Measurements from ENCODE around the gene CXCL11. TPM values are rescaled to one million over a fixed set of nuclear protein-coding genes. Genes with fewer than 3 reads are reported as not detected.
A peak's percentile ranks its signal among the peaks of the same experiment; 100 is the strongest.

The CXCL11 gene
- total and polyA plus RNA-seq, 8 donors, result 0.08 to 1.9 (median 0.23) TPM; not detected in 1

DNA sequence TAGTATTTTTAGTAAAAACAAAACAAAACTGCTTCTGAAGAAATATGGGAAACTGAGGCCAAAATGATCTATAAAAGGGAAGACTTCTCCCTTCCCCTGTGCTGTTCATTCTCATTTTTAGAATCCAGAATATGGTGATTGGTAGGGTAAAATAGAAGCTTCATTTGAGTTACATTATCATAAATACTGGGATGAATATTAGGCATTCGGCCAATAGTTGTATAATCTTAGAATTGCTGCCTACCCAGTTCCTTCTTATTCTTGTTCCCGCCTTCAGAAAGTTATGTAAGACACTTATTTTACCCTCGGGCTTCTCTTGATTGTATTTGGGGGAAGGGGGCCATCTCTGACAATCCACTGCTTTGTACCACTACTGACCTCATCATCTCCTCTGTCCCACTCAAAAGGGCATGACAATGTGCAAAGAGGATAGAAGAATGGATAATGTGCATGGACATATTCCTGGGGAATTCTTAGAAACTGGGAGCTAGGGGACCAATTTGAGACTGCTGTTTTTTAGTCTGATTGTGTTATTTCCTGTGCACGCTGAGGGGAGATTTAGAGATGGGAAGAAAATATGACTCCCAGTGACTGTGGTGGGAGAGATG is 39.2 kb upstream of the CXCL11 start:
- intact Hi-C loops (cut with DNase I), result no loop called here
- Histone ChIP-seq H3K27ac (no peak overlapping the region), H3K9me3 (no peaks in the 10 kb centered on the region), H3K4me3 (no peak overlapping the region), H3K36me3 (no peaks in the 10 kb centered on the region), H3K27me3 (no peaks in the 10 kb centered on the region), H3K4me1 (no peaks in the 10 kb centered on the region)
- DNase-seq (no peak), ATAC-seq (no peak)
- TF ChIP-seq, protein P1, sequence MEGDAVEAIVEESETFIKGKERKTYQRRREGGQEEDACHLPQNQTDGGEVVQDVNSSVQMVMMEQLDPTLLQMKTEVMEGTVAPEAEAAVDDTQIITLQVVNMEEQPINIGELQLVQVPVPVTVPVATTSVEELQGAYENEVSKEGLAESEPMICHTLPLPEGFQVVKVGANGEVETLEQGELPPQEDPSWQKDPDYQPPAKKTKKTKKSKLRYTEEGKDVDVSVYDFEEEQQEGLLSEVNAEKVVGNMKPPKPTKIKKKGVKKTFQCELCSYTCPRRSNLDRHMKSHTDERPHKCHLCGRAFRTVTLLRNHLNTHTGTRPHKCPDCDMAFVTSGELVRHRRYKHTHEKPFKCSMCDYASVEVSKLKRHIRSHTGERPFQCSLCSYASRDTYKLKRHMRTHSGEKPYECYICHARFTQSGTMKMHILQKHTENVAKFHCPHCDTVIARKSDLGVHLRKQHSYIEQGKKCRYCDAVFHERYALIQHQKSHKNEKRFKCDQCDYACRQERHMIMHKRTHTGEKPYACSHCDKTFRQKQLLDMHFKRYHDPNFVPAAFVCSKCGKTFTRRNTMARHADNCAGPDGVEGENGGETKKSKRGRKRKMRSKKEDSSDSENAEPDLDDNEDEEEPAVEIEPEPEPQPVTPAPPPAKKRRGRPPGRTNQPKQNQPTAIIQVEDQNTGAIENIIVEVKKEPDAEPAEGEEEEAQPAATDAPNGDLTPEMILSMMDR (IDR thresholded peaks at IDR 0.05), result no peak

DNA sequence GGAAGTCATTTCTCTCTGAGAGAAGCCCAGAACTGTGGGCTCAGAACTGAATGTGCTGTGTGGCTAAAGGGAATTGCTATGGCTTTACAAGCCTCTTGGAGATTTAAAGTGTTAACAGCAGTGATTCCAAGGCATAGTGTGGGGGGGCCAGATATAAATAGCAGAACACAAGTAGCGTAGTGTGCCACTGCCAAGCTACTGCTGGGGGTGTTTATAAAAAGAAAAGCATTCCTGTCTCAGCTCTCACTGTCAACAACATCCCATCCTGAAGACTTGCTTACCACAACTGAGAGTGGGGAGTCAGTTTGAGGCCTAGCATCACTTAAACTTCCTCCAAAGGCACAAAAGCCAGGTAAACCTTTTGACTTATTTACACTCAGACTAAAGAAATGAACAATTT is 38.6 kb upstream of the CXCL11 start, which contains the start of gene ART3:
TSS of gene ART3 (plus strand) at position 242 of the 400 bp plus-strand sequence. CDS start 1,181 bp downstream, outside the sequence.
- no peak within 1 kb of the TSS for H3K27ac ChIP-seq
- DNase-seq, result no peak
- no peak for ATAC-seq
- TF ChIP-seq, protein P1 (IDR thresholded peaks at IDR 0.05), result no peak
- no peaks in the 10 kb centered on the region for H3K36me3 ChIP-seq
- intact Hi-C loops (cut with DNase I), result no loop called here
- no peaks in the 10 kb centered on the region for H3K27me3 ChIP-seq
- H3K9me3 ChIP-seq, result no peaks in the 10 kb centered on the region
- H3K4me3 ChIP-seq, result no peak within 1 kb of the TSS
- H3K4me1 ChIP-seq, result no peaks in the 10 kb centered on the region

DNA sequence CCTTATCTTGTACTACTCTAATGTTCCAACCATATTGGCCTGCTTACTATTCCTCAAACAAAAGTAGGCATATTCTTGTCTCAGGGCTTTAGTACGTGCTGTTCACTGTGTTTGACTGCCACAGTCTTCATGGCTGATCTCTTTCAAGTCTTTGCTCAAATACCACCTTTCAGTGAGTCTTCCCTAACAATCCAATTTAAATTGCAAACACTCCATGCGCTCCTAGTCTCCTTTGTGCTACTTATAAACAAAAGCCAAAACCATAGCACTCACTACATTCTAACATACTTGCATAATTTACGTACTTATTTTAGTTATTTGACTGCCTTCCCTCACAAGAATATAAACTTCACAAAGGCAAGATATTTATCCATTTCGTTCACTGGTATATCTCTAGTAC is 36.9 kb upstream of the CXCL11 start:
- Histone ChIP-seq H3K4me3 (no peak overlapping the region), H3K9me3 (no peaks in the 10 kb centered on the region), H3K36me3 (no peaks in the 10 kb centered on the region), H3K27me3 (no peaks in the 10 kb centered on the region), H3K27ac (no peak overlapping the region), H3K4me1 (no peaks in the 10 kb centered on the region)
- TF ChIP-seq, protein P1 (IDR thresholded peaks at IDR 0.05), result no peak
- intact Hi-C loops (cut with DNase I), result no loop called here
- DNase-seq, result no peak
- ATAC-seq, result no peak

DNA sequence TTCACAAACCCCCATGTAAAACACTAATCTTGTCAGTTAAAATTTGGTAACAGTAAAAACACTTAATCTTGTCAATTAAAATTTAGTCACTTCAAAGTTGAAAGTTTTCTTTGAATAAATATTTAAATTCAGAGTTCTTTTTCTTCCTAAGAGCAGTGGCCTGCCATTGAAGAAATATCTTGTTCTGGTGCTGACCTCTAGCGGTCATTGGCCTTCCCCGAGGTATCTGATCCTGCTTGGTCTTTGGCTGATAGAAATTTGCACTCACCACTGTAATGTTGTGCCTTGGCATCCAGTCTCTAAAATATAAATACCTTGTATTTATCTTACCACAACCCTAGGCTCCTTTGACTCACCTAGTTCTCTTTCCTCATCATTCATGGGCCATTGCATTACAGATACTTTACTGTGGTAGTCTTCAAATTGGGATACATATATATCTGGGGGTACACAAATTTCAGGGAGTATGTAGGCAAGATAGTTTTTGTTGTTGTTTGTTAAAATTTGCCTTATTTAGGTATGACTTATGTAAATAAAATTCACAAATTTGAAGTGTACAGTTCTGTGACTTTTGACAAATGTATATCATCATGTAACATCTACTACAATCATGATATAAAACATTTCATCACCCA is 31.9 kb upstream of the CXCL11 start:
- no peaks in the 10 kb centered on the region for H3K9me3 ChIP-seq
- ATAC-seq (peak; percentile 96), DNase-seq (peak in 3 of 4 donors; percentile 50 to 80 (median 51))
- intact Hi-C loops (cut with DNase I), result loop anchor here in 1 of 2 donors (5.0 kb wide), 1 partner anchor 75 kb away; the partner anchor contains the start of gene SDAD1
- H3K27me3 ChIP-seq, result no peaks in the 10 kb centered on the region
- no peak overlapping the region for H3K27ac ChIP-seq
- TF ChIP-seq, protein P1 (IDR thresholded peaks at IDR 0.05), result peak; percentile 80 to 81
- no peaks in the 10 kb centered on the region for H3K4me1 ChIP-seq
- no peak overlapping the region for H3K4me3 ChIP-seq
- H3K36me3 ChIP-seq, result no peaks in the 10 kb centered on the region

DNA sequence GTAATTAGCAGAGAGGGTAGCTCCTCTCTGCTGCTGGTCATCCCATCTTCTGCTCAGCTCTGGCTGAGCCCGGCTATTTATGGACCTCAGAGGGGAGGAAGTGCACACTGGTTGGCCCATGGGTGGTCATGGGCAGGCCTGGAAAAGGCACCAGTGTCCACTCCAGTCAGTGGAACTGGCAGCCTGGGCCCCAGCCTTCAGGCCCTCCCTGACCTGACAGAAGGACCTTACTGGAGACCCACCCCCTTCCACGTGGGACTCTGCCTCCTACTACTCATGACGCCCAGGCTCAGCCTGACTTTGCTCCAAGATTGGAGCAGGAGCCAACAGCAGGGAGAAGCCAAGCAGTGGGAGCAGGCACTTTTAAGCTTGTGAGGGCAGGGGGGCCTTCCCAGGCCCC is 30.7 kb upstream of the CXCL11 start:
- Histone ChIP-seq H3K27me3 (no peaks in the 10 kb centered on the region), H3K36me3 (no peaks in the 10 kb centered on the region), H3K27ac (no peak overlapping the region), H3K4me1 (no peaks in the 10 kb centered on the region), H3K9me3 (no peaks in the 10 kb centered on the region), H3K4me3 (no peak overlapping the region)
- intact Hi-C loops (cut with DNase I), result loop anchor here in 1 of 2 donors (5.0 kb wide), 1 partner anchor 74 kb away; the partner anchor contains the start of gene SDAD1
- DNase-seq (no peak), ATAC-seq (no peak)
- TF ChIP-seq, protein P1 (IDR thresholded peaks at IDR 0.05), result no peak

All from left lung (tissue), 10 donors.